ENCODE measurements around the gene B3GNT7. TPM values are rescaled to one million over a fixed set of nuclear protein-coding genes. Genes with fewer than 3 reads are reported as not detected.

B3GNT7 gene
- polyA plus RNA-seq, 1 donor from 2014 or later, result 0.67 TPM

DNA sequence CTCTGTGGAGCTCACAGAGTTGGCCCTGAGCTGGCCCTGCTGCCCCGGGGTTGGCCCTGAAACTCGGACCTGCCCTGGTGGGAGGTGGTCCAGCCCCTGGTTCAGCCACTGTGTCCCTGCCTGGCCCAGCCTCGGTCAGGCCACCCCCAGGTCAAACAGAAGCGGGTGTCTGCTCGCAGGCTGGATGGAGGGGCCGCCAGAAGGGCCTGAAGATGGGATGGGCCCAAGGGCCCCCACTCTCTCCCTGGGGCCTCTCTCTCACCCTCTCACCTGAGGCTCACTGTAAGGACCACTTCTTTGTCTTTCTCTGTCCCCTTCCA, 25.1 kb upstream of the B3GNT7 start:
- Histone ChIP-seq H3F3A (ENCODE audit: insufficient read depth, low read length, poor library complexity, severe bottlenecking) (no peaks in the 10 kb centered on the region), H3K9me3 (ENCODE audit: low read length) (no peaks in the 10 kb centered on the region), H3K9me2 (ENCODE audit: insufficient read depth, low read length) (no peaks in the 10 kb centered on the region), H3K4me3 (ENCODE audit: low read length) (no peak overlapping the region), H4K20me1 (ENCODE audit: insufficient read depth) (no peaks in the 10 kb centered on the region), H3K79me2 (replicated peaks; ENCODE audit: insufficient read depth, low read length) (no peaks in the 10 kb centered on the region), H3K27me3 (ENCODE audit: insufficient read depth, low read depth, low read length) (no peaks in the 10 kb centered on the region), H3K9ac (ENCODE audit: low read length) (no peak overlapping the region), H3K4me2 (ENCODE audit: low read length) (no peak overlapping the region), H2AFZ (ENCODE audit: low read depth, low read length) (no peak overlapping the region), H3K36me3 (ENCODE audit: insufficient read depth, low read length) (no peaks in the 10 kb centered on the region), H3K27ac (ENCODE audit: low read length) (no peak overlapping the region)
- TF ChIP-seq TAF1 (IDR thresholded peaks at IDR 0.05; ENCODE audit: low read depth) (no peak), EZH2 (IDR thresholded peaks at IDR 0.05; ENCODE audit: borderline replicate concordance, insufficient read depth, low read length, poor library complexity, severe bottlenecking) (no peak), POLR2AphosphoS5 (IDR thresholded peaks at IDR 0.05) (no peak)
- TF ChIP-seq, protein P1, sequence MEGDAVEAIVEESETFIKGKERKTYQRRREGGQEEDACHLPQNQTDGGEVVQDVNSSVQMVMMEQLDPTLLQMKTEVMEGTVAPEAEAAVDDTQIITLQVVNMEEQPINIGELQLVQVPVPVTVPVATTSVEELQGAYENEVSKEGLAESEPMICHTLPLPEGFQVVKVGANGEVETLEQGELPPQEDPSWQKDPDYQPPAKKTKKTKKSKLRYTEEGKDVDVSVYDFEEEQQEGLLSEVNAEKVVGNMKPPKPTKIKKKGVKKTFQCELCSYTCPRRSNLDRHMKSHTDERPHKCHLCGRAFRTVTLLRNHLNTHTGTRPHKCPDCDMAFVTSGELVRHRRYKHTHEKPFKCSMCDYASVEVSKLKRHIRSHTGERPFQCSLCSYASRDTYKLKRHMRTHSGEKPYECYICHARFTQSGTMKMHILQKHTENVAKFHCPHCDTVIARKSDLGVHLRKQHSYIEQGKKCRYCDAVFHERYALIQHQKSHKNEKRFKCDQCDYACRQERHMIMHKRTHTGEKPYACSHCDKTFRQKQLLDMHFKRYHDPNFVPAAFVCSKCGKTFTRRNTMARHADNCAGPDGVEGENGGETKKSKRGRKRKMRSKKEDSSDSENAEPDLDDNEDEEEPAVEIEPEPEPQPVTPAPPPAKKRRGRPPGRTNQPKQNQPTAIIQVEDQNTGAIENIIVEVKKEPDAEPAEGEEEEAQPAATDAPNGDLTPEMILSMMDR (IDR thresholded peaks at IDR 0.05; ENCODE audit: poor library complexity, severe bottlenecking), result no peak

DNA sequence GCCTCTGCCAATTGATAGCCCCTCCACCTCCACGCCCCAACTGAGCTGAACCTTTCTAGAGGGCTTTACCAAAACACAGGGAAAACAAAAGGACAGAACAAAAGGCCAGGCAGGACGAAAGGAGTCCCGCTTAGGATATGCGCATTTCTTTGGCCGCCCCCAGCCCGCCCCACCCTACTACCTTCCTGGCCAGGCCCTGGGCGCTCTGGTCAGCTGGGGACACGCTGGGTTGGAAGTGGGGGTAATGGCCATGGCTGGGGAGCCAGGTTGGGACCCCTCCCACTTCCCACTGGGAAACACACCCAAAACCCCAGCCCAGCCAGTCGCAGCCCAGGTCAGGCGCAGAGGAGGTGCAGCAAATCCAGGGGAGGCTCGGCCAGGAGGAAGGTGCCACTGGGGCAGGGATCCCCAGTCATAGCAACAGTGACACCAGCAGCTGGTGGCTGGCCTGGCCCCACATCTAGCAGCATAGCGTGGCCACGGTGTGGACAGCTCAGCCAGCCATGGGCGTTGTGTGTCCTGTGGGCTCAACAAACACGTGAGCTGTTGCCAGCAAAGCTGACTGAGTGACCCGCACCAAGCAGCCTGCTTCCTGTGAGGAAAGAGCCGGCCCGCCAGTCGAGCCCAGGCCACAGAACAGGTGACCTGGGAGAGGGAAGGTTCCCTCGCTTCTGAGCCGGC, 24.6 kb upstream of the B3GNT7 start:
- H3K36me3 ChIP-seq (ENCODE audit: insufficient read depth, low read length), result no peaks in the 10 kb centered on the region
- H3K9ac ChIP-seq (ENCODE audit: low read length), result no peak overlapping the region
- no peaks in the 10 kb centered on the region for H3K27me3 ChIP-seq (ENCODE audit: insufficient read depth, low read depth, low read length)
- no peaks in the 10 kb centered on the region for H3F3A ChIP-seq (ENCODE audit: insufficient read depth, low read length, poor library complexity, severe bottlenecking)
- no peak overlapping the region for H3K4me2 ChIP-seq (ENCODE audit: low read length)
- no peak overlapping the region for H3K4me3 ChIP-seq (ENCODE audit: low read length)
- H3K27ac ChIP-seq (ENCODE audit: low read length), result no peak overlapping the region
- no peak for TF ChIP-seq EP300 (conservative IDR thresholded peaks at IDR 0.05; ENCODE audit: poor library complexity, severe bottlenecking)
- TF ChIP-seq, protein P2, sequence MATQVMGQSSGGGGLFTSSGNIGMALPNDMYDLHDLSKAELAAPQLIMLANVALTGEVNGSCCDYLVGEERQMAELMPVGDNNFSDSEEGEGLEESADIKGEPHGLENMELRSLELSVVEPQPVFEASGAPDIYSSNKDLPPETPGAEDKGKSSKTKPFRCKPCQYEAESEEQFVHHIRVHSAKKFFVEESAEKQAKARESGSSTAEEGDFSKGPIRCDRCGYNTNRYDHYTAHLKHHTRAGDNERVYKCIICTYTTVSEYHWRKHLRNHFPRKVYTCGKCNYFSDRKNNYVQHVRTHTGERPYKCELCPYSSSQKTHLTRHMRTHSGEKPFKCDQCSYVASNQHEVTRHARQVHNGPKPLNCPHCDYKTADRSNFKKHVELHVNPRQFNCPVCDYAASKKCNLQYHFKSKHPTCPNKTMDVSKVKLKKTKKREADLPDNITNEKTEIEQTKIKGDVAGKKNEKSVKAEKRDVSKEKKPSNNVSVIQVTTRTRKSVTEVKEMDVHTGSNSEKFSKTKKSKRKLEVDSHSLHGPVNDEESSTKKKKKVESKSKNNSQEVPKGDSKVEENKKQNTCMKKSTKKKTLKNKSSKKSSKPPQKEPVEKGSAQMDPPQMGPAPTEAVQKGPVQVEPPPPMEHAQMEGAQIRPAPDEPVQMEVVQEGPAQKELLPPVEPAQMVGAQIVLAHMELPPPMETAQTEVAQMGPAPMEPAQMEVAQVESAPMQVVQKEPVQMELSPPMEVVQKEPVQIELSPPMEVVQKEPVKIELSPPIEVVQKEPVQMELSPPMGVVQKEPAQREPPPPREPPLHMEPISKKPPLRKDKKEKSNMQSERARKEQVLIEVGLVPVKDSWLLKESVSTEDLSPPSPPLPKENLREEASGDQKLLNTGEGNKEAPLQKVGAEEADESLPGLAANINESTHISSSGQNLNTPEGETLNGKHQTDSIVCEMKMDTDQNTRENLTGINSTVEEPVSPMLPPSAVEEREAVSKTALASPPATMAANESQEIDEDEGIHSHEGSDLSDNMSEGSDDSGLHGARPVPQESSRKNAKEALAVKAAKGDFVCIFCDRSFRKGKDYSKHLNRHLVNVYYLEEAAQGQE (IDR thresholded peaks at IDR 0.05; ENCODE audit: borderline replicate concordance), result no peak
- TF ChIP-seq EZH2 (IDR thresholded peaks at IDR 0.05; ENCODE audit: borderline replicate concordance, insufficient read depth, low read length, poor library complexity, severe bottlenecking), result no peak
- TF ChIP-seq MXI1 (conservative IDR thresholded peaks at IDR 0.05; ENCODE audit: poor library complexity, severe bottlenecking), result no peak
- no peaks in the 10 kb centered on the region for H3K9me3 ChIP-seq (ENCODE audit: low read length)
- no peak overlapping the region for H2AFZ ChIP-seq (ENCODE audit: low read depth, low read length)
- H3K9me2 ChIP-seq (ENCODE audit: insufficient read depth, low read length), result no peaks in the 10 kb centered on the region
- no peaks in the 10 kb centered on the region for H3K79me2 ChIP-seq (replicated peaks; ENCODE audit: insufficient read depth, low read length)
- H4K20me1 ChIP-seq (ENCODE audit: insufficient read depth), result no peaks in the 10 kb centered on the region

DNA sequence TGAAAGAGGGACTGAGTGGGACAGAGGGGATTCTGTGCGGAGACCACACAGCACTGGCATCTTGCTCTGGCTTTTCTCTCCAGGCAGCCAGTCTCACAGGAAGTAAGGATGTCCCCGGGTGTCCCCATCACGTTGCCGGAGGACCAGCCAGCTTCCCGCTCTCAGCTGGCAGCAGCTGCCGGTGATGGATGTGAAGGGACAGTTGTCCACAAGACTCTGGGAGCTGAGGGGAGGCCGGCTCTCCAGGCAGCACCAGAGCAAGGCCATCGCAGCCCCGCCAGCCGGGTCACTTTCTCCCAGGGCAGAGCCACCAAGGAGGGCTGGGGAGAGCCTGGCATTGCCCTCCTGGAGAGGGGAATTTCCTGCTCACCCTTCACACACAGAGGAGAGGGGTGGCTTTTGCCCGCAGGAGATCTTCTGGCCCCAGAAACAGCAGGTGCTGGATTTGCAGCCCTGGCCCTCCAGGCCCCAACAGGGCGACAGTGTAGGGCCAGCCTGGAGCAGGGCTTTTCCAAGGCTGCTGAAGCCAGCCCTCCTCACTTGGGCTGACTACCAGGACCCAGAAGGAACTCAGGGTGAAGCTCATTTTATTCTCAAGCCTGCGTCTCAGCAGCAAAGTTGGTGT, 24.0 kb upstream of the B3GNT7 start:
- Histone ChIP-seq H2AFZ (ENCODE audit: low read depth, low read length) (no peak overlapping the region), H3K4me2 (ENCODE audit: low read length) (no peak overlapping the region), H3F3A (ENCODE audit: insufficient read depth, low read length, poor library complexity, severe bottlenecking) (no peaks in the 10 kb centered on the region)
- TF ChIP-seq EP300 (conservative IDR thresholded peaks at IDR 0.05; ENCODE audit: poor library complexity, severe bottlenecking) (no peak), EZH2 (IDR thresholded peaks at IDR 0.05; ENCODE audit: borderline replicate concordance, insufficient read depth, low read length, poor library complexity, severe bottlenecking) (no peak), POLR2AphosphoS5 (IDR thresholded peaks at IDR 0.05) (no peak), MXI1 (conservative IDR thresholded peaks at IDR 0.05; ENCODE audit: poor library complexity, severe bottlenecking) (no peak), SMC3 (conservative IDR thresholded peaks at IDR 0.05; ENCODE audit: poor library complexity) (no peak), RAD21 (conservative IDR thresholded peaks at IDR 0.05) (no peak), TAF1 (IDR thresholded peaks at IDR 0.05; ENCODE audit: low read depth) (no peak)
- TF ChIP-seq, protein P2 (IDR thresholded peaks at IDR 0.05; ENCODE audit: borderline replicate concordance), result no peak

More for the DNA sequence above, 24.0 kb upstream of the B3GNT7 start:
- H3K9ac ChIP-seq (ENCODE audit: low read length), result no peak overlapping the region
- H3K36me3 ChIP-seq (ENCODE audit: insufficient read depth, low read length), result no peaks in the 10 kb centered on the region
- H4K20me1 ChIP-seq (ENCODE audit: insufficient read depth), result no peaks in the 10 kb centered on the region
- H3K4me3 ChIP-seq (ENCODE audit: low read length), result no peak overlapping the region
- no peaks in the 10 kb centered on the region for H3K9me2 ChIP-seq (ENCODE audit: insufficient read depth, low read length)
- no peaks in the 10 kb centered on the region for H3K79me2 ChIP-seq (replicated peaks; ENCODE audit: insufficient read depth, low read length)
- H3K27me3 ChIP-seq (ENCODE audit: insufficient read depth, low read depth, low read length), result no peaks in the 10 kb centered on the region
- H3K9me3 ChIP-seq (ENCODE audit: low read length), result no peaks in the 10 kb centered on the region
- no peak overlapping the region for H3K27ac ChIP-seq (ENCODE audit: low read length)
